Stimulated activated CD4-positive, alpha-beta T cell treated with anti-CD3 and anti-CD28 coated beads, Interleukin-1b, Interleukin-23, amount 100 ng/mL, for 1 hour (primary cell): Measurements from ENCODE around the gene KNSTRN.
A peak's percentile ranks its signal among the peaks of the same experiment; 100 is the strongest.

ENCODE experiments used
- DNase-seq, 2 donors: peaks; one replicate each; pipeline ENCODE4 v3.0.0-alpha.2; 2020; ENCODE audit warnings: low read depth in 2 of 2

KNSTRN gene

GRCh38 chr15:40399370-40399769 is 16.8 kb downstream of the KNSTRN start:
- DNase-seq = no peak

DNA sequence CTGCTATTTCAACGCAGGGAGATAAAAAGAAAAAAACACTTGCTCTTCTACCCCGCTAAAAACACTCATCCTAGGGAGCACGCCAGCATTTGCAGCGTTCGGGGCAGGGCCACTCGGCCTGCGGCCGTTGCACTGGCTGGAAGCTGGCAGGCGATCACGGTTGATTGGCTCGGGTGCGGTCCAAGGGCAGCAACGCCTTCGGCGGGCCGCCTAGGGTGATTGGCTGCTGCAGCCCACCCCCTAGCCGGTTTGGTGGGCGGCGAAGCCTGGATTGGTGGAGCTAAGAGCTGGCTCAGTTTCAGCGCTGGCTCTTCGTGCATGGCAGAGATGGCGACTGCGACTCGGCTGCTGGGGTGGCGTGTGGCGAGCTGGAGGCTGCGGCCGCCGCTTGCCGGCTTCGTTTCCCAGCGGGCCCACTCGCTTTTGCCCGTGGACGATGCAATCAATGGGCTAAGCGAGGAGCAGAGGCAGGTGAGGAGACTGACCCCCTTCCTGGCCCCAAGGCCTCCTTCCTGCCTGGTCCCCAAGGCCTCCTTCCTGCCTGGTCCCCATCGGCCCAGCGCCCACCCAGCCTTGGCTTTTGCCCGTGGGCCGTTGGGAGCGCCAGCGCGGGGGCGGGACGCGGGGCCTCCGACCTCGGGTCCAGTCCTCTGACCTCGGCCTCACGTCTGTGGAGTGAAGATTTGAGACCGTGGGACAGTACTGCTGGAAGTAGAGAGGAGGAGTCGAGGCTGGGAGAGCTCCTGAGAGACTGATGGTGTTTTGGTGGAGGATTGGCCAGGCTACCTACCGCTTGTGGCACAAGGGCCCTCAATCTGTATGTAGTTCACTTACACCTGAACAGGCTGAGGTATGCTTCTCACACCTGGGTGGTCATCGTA is 23.2 kb downstream of the KNSTRN start, which contains the start of gene IVD:
Gene IVD, plus strand, starts transcription at position 295 of the 881 bp plus-strand sequence. Its CDS starts 33 bp downstream, at position 328.
- DNase-seq = peak; percentile 57 to 77

DNA sequence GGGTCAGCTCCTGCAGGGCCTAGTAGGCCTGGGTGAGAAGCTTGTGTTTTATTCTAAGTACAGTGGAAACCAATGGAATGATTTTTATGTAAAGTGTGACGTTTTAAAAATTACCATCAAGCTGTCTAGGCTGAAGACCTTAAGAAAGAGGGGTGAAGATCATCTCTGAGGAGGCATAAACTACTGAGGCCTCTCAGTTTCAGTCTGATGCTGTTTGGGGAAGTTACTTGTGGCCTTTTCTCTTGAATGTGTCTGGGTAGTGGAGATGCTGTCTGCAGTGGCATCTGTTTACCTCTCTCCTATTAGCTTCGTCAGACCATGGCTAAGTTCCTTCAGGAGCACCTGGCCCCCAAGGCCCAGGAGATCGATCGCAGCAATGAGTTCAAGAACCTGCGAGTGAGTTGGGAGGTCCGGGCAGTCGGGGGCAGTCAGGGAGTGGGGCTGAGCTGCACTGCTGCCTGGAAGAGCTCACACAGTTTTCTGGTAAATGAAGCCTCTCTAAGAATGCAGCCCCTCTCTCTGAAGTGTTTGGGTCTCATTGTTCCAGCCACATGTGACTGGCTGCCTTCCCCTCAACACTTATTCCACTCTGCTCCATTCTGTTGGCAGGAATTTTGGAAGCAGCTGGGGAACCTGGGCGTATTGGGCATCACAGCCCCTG is 24.9 kb downstream of the KNSTRN start:
- no peak for DNase-seq

DNA sequence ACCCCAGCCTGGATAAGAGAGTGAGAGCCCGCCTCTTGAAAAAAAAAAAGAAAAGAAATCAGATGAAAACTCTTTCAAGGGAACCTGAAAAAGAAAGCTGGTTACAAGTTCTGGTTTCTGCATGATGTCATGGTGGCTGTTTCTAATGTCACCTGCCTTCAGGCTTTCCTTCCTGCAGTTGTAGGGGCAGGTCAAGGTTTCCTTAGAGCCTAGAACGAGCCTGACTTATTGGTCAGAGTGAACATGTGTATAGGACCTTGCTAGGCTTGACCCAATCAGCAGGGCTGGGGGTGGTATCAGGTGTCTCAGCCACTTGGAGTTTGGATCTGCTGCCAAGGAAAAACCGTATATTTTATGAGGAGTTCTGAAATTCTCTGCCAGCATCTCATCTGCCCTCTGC is 26.8 kb downstream of the KNSTRN start:
- no peak for DNase-seq

GRCh38 chr15:40410476-40410875 is 28.0 kb downstream of the KNSTRN start:
- DNase-seq = no peak

DNA sequence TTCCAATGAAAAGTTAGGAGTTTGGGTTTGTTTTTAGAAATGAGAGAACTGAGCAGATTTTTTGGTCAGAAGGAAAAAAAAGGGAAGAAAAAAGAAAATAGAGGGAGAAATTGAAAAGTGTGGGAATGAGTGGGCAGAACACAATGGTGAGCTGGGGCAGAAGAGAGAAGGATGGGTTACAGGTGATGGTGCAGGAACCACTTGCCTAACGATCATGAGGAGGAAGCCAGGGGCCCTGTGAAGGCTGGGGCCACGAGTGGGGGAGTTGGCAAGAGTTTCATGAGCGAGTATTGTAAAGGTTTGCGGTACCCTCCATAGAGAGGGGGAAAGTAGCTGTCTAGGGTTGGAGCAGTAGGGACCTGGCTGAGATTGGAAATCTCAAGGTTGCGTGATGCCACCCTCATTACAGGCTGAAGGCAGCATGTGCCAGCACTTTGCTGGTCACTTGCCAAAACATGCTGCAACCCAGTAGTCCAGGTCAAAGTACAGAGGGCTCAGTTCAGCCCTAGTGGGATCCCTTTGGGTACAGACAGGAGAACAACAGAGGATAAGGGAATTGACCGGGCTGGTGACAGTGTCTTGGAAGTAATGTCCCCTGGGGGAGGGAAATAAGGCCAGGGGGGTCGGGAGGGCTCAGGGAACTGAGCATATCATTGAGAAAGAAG is 29.7 kb downstream of the KNSTRN start:
- no peak for DNase-seq

- DNase-seq = no peak
Observed at GRCh38 chr15:40413036-40413435, 30.5 kb downstream of the KNSTRN start.

DNA sequence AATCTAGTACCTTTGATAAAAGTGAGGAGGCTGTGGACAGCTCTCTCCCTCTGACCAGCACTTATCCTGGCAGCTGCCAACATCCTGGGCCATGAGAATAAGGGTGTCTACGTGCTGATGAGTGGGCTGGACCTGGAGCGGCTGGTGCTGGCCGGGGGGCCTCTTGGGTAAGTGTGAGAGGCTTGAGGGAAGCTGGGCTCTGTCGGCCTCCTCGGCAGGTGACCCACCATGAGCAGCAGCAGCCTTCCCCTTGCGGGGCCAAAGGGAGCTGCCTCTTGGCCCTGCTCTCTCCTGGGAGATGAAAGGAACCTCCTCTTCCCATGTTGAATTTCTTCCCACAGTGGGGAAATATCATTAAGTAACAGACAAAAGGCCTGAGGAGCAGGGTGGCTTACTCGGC is 32.3 kb downstream of the KNSTRN start:
- DNase-seq = no peak

- no peak for DNase-seq
Observed at GRCh38 chr15:40415226-40415625, 32.7 kb downstream of the KNSTRN start.

DNA sequence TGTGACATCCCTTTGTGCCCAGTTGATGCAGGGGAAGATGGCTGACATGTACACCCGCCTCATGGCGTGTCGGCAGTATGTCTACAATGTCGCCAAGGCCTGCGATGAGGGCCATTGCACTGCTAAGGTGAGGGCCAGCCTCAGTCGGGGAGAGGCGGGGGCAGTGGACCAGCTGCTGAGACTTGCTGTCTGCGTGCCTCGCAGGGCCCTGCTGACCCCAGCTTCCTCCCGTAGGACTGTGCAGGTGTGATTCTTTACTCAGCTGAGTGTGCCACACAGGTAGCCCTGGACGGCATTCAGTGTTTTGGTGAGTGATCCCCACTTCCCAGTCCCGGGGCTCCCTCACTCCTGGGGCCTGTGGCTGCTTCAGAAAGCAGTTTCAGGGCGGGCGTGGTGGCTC is 33.5 kb downstream of the KNSTRN start:
- DNase-seq = no peak

DNA sequence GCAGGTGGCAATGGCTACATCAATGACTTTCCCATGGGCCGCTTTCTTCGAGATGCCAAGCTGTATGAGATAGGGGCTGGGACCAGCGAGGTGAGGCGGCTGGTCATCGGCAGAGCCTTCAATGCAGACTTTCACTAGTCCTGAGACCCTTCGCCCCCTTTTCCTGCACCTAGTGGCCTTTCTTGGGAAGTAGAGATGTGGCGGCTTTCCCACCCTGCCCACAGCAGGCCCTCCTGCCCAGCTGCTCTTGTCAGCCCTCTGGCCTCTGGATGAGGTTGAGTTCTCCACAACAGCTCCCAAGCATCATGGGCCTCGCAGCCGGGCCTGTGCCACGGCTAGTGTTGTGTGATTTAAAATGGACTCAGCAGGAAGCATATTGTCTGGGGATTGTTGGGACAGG is 35.6 kb downstream of the KNSTRN start:
- DNase-seq = no peak

GRCh38 chr15:40420071-40420713 is 37.7 kb downstream of the KNSTRN start:
- DNase-seq = no peak

DNA sequence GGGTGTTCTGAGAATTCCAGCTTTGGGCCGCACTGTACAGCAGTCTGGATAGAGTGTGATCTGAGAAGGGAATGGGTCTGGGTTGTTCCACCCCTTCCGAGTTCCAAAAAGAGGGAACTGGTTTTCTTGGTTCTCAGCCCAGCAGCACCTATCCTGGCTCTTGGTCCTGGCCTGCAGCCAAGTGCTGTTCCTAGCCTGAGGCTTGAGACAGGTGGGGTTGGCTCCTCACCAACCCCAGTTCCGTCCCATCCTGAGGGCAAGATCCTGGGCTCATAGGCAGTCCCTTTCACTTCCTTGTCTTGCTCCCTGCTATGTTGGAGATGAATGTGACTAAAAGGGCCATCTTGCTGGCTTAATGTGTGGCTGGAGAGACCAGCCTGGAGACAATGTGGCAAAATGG is 38.3 kb downstream of the KNSTRN start:
- DNase-seq = no peak

DNA sequence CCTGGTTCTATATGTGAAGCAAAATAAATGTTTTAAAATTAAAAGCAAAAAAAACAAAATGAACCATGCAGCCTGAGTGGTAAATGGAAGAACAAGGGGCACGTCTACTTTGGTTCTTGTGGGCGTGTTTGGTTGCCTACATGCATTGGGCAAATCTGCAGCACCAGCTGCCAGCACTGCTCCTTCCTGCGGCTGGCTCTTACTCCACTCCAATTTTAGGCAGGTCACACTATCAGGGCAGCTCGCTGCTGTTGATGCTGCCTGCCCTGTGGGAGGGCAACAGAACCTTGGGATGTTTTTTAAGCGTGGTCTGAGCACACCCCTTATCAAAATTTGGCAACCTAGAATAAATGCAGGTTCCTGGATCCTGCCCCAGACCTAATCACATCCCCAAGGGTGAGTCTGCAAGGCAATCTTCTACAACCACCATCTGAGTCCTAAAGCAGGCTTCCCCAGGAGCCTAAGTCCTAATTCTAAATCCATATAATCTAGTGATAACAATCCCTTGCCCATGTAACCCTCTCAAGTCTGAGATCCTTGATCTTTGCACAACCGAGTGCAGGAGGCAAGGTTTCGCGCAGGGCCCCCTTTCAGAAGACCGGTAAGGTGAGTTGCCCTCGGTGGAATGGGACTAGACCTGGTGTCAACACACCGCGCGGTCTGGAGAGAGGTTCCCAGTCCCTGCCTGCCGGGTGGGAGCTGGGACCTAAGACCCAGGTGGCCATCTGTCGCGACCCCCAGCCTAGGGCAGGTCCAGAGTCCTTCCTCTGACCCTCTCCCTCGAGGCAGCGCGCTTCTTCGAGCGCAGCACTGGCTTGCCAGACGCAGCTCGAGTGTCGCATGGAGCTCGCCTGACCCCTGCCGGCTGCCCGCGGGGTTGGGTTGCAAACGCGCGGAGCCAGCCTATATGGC is 39.0 kb downstream of the KNSTRN start:
- peak; percentile 51 to 75 for DNase-seq

DNA sequence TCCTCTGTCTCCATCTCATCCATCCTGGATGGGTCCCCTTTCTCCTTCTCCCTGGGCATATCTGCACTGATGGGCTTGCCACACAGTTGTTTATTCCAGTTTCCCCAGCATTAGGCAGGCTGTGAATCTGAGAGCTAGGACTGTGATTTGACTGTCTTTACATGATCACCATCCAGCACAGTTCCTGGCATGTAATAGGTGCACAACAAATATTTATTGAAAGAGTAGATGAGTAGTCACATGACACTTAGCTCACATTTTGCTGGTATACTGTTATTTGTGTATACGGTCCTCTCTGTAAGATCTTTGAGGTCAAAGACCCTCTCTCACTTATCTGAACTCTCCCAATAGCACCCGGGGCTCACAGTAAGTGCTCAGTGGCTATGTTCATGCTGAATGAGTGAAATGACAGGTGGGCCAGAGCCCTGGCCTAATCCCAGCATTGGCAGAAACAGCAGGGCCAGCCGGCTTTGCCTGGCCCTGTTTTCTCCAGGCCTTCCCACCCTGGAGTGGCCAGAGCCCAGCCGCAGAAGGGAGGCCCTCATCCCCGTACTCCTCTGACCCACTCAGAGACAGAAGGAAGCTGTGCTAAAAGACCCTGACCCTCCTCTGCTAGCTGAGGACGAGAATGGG is 42.1 kb downstream of the KNSTRN start:
- DNase-seq = no peak

- no peak for DNase-seq
Observed at GRCh38 chr15:40425681-40426080, 43.2 kb downstream of the KNSTRN start.

DNA sequence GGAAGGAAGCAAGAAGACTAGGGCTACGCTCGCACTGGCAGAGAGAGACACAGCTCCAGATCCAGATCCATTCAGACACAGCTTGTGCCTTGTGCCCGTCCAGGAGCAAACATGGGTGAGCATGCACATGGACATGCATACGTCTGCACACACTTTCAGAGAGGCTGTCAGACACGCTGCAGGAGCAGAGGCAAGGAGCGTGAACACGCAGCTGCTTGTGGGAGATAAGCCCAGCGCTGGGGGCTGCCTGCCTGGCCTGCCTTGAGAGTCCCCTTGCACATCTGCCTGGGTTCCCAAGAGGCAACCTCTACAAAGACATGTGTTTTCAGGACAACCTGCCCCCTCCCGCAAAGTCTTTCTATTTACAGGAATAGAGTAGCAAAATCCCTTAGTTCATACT is 44.7 kb downstream of the KNSTRN start:
- DNase-seq = no peak

DNA sequence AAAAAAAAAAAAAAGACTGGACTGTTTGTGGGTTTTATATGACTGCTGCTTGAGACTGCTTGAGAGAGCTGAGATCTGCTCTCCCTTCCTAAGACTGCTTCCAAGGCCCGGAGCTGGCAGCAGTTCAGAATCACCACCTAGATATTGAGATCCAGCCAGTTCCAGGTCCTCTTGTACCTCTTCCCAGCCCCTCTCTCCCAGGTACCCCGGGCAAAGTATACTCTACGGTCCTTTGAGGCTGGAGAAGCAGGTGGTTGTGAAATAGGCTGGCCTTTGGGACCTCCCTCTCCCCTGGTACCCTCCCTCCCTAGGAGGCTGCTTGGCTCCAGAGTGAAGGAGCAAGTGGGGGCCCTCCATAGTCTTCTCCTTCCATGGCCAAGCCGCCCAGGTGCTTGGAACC is 45.7 kb downstream of the KNSTRN start:
- no peak for DNase-seq

DNA sequence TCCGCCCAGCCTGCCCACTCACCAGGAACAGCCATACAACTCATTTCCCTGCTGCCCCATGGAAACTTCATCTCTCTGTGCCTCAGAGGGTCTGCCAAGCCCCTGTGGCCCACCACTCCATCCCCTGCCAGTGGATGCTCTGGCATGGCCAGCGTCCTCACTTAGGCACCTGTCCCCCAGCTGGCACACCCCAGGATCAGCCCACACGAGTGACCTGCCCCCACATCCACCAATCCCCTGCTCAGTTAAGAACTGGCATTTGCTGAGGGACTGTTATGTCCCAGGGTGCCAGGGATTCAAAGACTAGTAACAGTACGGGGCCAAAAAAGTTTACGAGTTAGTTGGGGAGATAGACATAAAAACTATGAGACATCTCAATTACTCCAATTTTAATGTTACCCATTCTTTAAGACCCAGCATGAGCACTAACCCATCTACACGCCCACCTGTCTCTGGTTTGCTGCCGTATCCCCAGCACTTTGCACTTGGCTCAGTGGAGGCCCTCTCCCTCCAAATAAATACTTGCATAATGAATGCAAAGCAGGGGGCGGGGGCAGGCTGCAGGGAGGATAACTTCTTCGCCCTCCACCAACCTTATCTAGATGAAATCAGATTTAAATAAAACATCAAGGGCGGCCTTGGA is 46.7 kb downstream of the KNSTRN start:
- no peak for DNase-seq

DNA sequence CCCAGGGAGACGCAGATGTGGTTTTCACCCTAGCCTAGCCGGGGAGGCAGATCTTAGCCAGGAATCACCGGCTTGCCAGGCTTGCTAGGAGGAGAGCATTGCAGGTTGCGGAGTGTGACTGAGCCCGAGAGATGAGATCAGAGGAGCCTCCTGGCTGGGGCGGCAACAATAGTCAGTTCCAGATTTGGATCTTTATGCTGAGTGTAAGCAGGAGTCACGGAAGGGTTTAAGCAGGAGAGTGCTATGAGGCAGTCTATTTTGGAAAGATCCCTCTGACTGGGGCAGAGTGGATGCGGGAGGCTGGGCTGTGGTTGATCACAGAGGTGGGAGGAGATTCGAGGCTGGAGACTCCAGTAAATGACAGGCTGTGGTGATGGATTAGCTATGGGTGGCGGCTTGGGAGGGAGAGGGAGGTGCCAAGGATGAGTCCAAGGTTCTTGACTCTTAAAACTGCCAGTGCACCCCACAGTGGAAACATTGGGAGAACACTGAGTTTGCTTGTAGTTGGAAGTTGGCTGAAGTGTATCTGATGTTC is 47.8 kb downstream of the KNSTRN start:
- no peak for DNase-seq
